GM19099 (cell line): ENCODE results near the gene POC1B.

Source experiments
- POLR2A ChIP-seq: IDR thresholded peaks from 3 replicates; pipeline ENCODE4 v1.6.1; 2011; ENCODE audit warnings: low read depth; ENCODE audit not compliant: insufficient read length; ENCODE audit errors: extremely low read depth

POC1B gene

DNA sequence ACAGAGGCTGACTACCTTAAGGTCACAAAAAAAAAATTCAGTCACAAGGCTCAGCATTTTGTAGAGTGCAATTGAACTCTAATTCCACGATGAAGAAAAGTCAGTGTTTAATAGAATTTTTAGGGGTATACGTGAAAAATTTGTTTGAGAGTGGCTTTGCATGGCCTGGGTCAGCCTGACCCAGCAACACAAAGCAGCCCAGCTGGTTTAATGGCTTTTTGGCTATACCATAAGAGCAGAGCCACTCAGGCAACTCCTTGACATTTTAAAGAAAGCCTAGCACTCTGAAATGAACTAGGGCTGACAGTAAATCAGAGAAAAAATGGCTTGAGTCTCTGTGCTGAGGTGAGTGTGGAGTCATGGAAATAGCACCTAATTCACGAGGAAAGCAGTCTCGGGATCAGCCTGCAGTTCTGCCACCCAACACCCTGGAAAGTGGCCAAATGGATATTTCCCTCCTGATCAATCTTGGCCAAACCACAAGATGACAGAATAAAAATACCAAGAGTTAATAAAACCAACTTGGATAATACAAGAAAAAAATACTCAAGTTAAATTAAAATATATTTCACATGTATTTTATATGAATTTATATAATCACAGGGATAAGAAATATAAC is 60.8 kb downstream of the POC1B start:
- no peak for TF ChIP-seq POLR2A

DNA sequence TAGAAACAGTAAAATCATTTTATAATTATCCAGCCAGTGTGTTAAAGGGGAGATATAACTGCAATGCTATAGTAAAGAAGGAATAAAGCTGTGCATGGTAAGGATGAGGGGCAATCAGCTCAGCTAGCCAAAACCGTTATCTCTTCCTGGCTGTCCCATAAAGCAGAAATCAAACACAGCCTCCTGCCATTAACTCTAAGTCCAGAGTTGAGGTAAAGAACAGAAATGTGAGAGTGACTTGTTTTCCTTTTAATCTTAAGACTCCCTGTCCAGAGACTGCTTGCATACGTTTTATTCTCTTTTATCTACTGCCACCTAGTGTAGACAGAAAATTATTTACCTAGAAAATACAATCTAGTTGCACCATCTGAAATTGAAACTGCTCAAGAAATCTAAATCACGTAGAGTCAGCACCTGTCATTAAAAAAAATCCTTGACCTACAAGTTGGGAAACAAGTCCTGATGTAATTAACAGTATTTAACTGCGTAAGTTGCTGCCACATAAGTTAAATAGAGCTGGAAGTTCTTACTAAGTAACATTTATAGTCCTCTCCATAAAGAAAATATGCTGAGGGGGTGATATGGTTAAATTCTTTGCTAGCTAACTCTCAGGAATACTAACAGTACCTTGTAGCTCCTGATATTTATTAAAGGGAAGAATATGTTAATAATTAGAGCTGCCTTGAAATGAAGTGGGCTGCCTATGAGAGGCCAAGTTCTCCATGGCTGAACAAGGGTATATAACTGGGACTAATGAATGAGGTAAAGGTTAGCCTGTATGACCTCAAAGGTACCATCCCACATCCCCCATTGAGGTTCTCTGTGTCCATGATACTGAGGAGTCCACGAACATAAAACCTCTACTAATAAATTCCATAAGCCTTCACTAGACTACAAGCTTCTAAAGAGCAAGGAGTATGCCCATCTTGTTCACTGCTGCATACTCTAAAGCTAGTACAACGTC is 63.9 kb downstream of the POC1B start:
- TF ChIP-seq POLR2A: no peak

DNA sequence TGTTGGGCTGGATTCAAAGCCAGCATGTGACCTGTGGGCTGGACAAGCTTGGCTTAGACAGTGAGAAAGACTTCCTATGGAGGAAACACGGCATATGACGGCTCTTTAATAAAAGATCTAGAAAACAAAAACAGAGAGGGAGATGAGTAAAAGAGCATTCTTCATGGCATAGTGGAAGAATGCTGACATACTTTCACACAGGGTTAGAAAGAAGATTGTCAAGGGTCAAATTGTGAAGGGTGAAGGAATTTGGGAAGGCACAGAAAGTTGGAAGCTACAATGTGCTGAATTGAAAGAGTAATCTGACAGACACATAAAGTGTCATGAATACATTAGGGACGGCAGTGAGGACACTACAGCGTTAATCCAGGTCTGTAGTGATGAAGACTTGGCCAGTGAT is 64.7 kb downstream of the POC1B start:
- TF ChIP-seq POLR2A: no peak

DNA sequence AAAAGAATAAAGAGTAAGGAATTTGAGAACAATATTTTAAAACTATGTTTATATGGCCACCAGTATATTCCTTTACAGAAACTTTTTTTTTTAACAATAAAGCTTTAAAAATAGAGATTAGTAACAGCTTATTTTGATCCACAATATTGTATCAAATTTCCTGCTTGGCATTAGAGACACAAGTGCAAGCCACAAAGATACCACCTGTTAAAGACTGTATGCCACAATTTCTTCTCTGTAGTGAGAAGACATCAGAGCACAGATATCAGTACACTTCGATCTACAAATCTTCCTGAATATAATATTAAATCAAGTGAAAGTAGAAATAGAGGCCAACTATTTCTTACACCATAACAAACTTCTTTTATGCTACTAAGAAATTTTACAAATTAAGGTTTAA is 69.3 kb downstream of the POC1B start:
- TF ChIP-seq POLR2A: no peak

DNA sequence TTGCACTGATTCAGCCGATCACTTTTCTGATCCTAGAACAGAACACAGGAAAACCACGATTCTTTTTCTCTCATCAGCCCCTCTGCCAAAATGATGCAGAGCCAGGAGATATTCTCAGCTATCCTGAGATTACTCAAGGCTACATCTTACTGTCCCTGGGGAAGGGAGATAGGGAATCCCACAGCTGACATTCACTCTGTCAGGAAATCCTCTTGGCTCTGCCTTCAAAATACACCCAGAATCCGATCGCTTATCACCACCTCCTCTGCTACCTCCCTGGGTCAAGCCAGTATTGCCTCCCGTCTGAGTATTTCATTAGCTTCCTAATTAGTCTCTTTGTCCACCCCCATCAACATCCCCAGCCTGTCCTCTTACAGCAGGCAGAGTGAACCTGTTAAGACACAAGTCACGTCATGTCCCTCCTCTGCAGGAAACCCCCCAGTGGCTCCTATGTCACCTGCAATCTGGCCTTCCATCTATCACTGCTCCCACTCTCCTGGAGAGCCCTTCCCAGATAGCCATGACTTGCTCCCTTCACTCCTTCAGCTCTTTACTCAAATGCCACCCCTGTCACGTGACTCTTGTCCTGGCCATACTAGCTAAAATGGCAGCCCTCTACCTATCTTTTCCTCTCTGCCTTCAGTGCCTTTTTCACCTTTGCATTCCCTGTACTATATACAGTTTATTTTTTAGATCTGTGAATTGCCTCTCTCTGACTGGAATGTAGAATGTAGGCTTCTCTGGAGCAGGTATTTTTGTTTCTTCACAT is 71.6 kb downstream of the POC1B start:
- TF ChIP-seq POLR2A: no peak

DNA sequence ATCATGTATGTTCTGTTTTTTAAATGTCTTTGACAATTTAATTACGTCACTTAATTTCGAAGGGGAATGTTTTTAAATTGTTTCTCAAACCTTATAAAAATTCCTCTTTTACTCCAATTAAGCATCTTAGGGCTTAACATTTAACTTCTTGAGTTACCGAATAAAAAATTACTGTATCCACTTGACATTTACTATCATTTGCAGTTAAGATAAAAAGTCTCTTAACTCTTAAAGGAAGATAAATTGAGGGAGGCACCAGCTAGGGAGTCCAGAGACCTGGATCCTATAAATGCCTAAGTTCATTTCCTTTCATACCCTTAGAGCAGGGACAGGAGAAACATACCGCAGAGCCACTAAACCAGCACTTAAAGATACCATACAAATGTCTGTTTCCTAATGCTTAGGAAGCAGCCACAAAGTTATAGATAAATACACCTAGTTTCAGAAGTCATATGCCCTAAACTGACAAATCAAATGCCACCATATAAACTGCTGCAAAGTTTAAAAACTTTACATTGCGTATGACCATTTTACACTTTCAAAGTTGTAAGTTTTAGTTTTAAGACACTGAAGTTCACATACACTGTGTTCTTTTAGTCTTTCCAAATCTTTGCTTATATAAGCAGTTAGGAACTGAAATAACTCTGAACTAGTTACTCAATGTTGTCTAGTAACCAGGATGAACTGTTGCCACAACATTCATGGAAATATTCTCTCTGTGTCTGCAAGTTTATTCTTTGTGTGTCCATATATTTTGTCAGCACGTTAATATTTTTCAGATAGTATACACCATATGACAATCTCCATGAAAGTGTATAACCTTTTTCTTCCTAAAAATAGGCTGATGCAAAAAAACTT is 72.5 kb downstream of the POC1B start:
- no peak for TF ChIP-seq POLR2A

DNA sequence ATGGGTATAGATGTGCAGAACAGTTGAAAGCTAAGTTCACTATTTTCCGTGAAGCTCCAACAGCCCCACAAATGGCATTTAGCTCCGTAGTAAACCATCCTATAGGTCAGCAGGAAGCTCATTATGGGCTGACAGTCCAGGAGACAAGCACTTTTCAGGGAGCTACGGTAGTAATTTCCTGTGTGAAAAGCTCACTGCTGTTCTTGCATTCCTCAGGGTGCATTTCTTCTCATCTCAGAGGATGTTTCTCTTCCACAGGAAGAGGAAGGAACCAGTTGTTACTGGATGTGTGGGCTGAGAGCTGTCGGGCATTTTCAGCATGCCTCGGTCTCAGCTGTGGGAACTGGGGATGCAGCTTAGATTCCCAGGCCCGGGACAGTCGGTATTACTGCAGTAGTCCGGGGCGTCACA is 74.0 kb downstream of the POC1B start:
- no peak for TF ChIP-seq POLR2A

DNA sequence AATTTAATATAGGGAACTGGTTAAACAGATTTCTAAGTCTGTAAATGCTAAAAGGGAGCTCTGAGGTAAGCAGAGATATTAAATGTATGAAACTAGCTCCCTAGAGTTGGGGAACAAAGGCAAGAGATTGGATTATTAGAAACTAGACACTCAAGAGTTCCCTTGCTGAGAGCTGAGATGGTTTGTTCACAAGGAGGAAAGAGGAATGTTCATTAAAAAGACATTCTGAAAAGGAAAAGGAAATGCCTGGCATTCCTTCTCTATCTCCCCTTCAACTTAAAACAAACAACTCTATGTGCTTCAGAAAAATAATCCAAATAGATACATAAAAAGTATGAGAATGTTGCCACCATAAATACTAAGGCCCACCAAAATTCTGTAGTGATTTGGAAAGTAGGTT is 74.9 kb downstream of the POC1B start:
- no peak for TF ChIP-seq POLR2A

DNA sequence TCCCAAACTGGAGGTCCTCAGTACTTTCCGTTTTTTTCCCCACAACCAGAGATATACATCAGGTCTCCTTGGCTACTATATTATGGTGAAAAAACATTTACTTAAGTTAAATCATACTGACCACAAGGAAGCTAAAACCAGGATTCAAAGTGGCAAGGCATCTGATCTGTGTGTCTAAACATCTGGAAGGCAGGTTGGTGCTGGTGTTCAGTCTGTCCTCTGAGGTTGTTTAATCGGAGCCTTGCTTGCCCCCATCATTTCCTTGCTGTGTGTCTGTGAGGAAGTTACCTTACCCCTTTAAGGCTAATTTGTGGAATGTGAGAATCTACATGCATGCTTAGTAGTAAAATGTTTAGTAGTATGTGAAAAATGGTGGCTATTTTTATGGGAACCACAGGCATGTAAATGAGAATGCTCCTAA is 76.9 kb downstream of the POC1B start:
- TF ChIP-seq POLR2A: no peak

DNA sequence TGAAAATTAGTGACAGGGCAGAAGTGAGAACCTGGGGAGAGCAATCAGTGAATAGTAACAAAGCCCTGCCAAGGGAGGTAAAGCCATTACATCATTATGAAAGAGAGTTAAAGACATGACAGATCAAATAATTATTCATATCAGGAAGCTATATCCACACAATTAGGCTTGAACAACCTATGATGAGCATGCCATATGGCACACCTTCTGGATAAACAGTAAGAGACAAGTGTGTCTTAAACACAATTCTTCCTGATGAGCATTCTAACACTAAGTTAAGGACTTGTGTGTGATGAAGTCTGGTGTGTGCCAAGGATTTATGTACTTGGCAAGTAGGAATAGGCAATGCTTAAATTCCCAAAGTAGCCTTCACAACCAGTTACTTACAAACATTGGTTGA is 77.3 kb downstream of the POC1B start:
- no peak for TF ChIP-seq POLR2A

DNA sequence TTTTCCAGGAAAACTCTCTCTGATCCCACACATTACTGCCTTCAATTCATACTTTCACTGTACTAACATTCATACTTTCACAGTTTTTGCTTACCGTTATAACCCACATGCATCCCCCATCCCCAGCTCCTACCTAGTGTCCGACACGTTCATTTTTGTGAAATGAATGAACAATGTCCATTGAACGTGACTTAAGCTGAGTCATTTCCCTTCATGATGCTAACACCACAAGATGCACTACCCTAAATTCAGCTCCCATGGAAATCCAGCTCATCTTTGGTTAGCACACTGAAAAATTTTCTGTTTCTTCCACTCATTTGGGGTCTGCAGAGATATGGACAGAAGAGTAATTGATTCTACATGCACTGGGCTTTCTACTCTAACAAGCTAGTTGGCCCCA is 85.9 kb downstream of the POC1B start:
- TF ChIP-seq POLR2A: no peak

DNA sequence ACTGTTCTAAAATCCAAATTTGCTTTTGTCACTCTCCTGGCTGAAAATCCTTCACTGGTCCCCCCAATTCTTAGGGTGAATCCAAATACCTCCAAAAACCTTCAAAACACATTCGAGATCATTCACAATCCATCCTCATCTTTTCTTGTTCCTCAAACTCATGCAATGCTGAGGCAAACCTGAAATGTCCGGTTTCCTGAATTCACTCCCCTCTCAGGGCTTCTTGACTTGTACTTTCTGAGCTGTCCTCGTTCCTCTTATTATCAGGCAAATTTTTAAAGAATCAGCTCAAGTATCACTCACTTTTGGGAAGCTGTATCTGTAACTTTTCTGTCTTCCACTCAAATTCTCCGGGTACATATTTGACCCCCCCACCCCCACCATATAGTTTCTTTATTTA is 88.6 kb downstream of the POC1B start:
- TF ChIP-seq POLR2A: no peak

DNA sequence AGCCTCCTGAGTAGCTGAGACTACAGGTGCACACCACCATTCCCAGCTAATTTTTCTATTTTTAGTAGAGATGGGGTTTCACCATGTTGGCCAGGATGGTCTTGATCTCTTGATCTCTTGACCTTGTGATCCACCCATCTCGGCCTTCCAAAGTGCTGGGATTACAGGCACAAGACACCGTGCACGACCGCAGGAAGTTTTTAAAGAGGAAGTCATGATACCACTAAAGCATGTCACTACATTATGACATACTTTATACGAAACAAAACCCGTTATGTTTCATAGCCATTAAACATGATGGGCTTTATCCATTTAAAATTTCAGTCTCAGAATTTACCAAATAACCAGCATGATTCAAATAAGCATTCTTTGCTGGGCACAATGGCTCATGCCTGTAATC is 89.8 kb downstream of the POC1B start:
- no peak for TF ChIP-seq POLR2A

DNA sequence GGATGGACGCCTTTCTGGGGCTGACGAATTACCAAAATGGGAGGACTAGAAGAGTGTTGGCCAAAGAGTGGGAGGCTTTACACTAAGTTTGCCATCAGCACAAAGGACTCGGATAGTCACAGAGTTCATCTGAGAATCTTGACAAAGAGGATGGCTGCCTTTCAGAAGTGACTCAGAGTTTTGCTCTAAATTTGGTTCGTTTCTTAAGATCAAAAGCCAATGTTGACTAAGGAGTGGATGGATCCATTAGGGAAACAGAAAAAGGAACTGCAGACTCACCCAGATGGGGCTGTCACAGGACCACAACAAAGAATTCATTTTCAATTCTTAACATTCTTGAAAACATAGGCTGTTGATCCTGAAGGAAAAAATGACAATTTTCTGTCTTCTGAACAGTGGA is 92.2 kb downstream of the POC1B start:
- no peak for TF ChIP-seq POLR2A

DNA sequence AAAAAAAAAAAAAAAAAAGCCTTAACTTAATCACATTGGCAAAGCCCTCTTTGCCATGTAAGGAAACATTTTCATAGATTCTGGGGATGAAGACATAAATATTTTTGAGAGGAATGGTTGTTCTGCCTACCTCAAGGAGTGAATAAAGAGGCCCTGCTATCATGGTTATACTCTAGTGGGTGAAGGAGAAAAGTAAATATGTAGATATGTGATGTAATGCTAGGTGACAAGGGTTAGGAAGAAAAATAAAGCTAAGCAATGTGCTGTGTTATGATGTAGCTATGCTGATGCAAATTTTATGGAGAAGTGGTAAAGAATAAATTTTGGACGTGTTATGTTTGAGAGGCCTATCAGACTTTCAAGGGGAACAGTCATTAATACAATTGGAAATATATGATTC is 93.5 kb downstream of the POC1B start:
- TF ChIP-seq POLR2A: no peak
